DOHH2 (cell line): Measurements from ENCODE around the gene SRP14.

Experiments
- CTCF ChIP-seq: fragments of 200-600 bp; sonication (generic); IDR thresholded peaks from one replicate; pipeline ENCODE4 v1.5.1; 2014; ENCODE audit warnings: antibody characterized with exemption, mild to moderate bottlenecking, low read depth, low read length; ENCODE audit not compliant: poor library complexity, severe bottlenecking
- EZH2phosphoT487 ChIP-seq: fragments of 200-600 bp; sonication (generic); IDR thresholded peaks from 2 replicates; pipeline ENCODE4 v1.6.1; 2017; ENCODE audit warnings: borderline replicate concordance, mild to moderate bottlenecking, antibody characterized with exemption, low read length, moderate library complexity, mixed read lengths

- TF ChIP-seq CTCF (no peak), EZH2phosphoT487 (no peak)
These were observed 21.4 kb upstream of the SRP14 start for GRCh38 chr15:40060236-40060961.
